HepG2 (cell line): ENCODE data around the gene FBXO33. TPM values are rescaled to one million over a fixed set of nuclear protein-coding genes. Genes with fewer than 3 reads are reported as not detected.
A peak's percentile ranks its signal among the peaks of the same experiment; 100 is the strongest.

Experiments used
- HHEX ChIP-seq: IDR thresholded peaks from 2 replicates; pipeline ENCODE4 v1.6.1; 2016; ENCODE audit warnings: control low read depth
- MED13 ChIP-seq: sonication (generic); formaldehyde crosslinking; IDR thresholded peaks from 2 replicates; pipeline ENCODE4 v1.5.0; 2020; ENCODE audit warnings: missing genetic modification reagents
- MED8 ChIP-seq: sonication (generic); formaldehyde crosslinking; IDR thresholded peaks from 2 replicates; pipeline ENCODE4 v1.8.1; 2023; ENCODE audit warnings: mild to moderate bottlenecking, missing genetic modification reagents; ENCODE audit not compliant: insufficient replicate concordance
- MTA1 ChIP-seq: sonication (generic); formaldehyde crosslinking; IDR thresholded peaks from 2 replicates; pipeline ENCODE4 v1.4.0; 2020; ENCODE audit warnings: missing genetic modification reagents, mild to moderate bottlenecking, borderline replicate concordance
- NFAT5 ChIP-seq: sonication (generic); formaldehyde crosslinking; IDR thresholded peaks from 2 replicates; pipeline ENCODE4 v1.4.0; 2020; ENCODE audit warnings: missing genetic modification reagents
- TBX2 ChIP-seq: sonication (generic); formaldehyde crosslinking; IDR thresholded peaks from 2 replicates; pipeline ENCODE4 v1.5.0; 2020; ENCODE audit warnings: missing genetic modification reagents, mild to moderate bottlenecking, borderline replicate concordance
- ZNF138 ChIP-seq: sonication (generic); formaldehyde crosslinking; IDR thresholded peaks from 2 replicates; pipeline ENCODE4 v1.5.0; 2020; ENCODE audit warnings: mild to moderate bottlenecking, low read depth, missing genetic modification reagents
- ZNF407 ChIP-seq: sonication (generic); formaldehyde crosslinking; IDR thresholded peaks from one replicate; pipeline ENCODE4 v1.5.1; 2020; ENCODE audit warnings: mild to moderate bottlenecking, missing genetic modification reagents; ENCODE audit errors: not compliant biosample characterization
- ZNF512B ChIP-seq: sonication (generic); formaldehyde crosslinking; IDR thresholded peaks from 2 replicates; pipeline ENCODE4 v1.5.1; 2020; ENCODE audit warnings: missing genetic modification reagents, mild to moderate bottlenecking, borderline replicate concordance
- ZNF589 ChIP-seq: sonication (generic); formaldehyde crosslinking; conservative IDR thresholded peaks from 2 replicates; pipeline ENCODE4 v1.8.0; 2022; ENCODE audit warnings: mild to moderate bottlenecking, moderate library complexity, missing genetic modification reagents
- ZNF720 ChIP-seq: sonication (generic); formaldehyde crosslinking; IDR thresholded peaks from 2 replicates; pipeline ENCODE4 v1.4.0; 2020; ENCODE audit warnings: missing genetic modification reagents
- ZNF776 ChIP-seq: sonication (generic); formaldehyde crosslinking; IDR thresholded peaks from 2 replicates; pipeline ENCODE4 v1.4.0; 2020; ENCODE audit warnings: mild to moderate bottlenecking, missing genetic modification reagents
- polyA plus RNA-seq, 8 experiments: library from polyadenylated mRNA; depleted of rRNA in 3 of 8; stranded (reverse) in 7 of 8; unstranded in 1 of 8; fragments of >200 nt; fragmentation: Illumina TruSeq in 4 of 8; extraction: Trizol in 4 of 8; gene quantifications; 2 replicates each; pipeline versions ENCODE4 v1.2.1 to v1.2.3, GENCODE V29; 2011 to 2016; ENCODE audit warnings: low read depth in 4 of 8, missing spikeins in 1 of 8, mixed read lengths in 1 of 8; ENCODE audit not compliant: insufficient read depth in 1 of 8
- total RNA-seq, 5 experiments: library from RNA; depleted of rRNA; stranded (reverse); fragments of >200 nt; fragmentation: Illumina TruSeq; extraction: Trizol; gene quantifications; 2 replicates each; pipeline ENCODE4 v1.2.3, GENCODE V29; 2016; ENCODE audit warnings: low read depth in 1 of 5

Gene FBXO33
- total and polyA plus RNA-seq, 2 of the 13 experiments (the other 11 are each of a cell fraction or from before 2014, with no cell fraction given), result 15.5 to 16.9 TPM

- TF ChIP-seq NFAT5 (CRISPR knock-in tag), result peak; percentile 17
- peak; percentile 40; the same call in 1 of the 2 replicates for TF ChIP-seq HHEX (CRISPR knock-in tag)
- peak; percentile 69 for TF ChIP-seq ZNF776
- no peak for TF ChIP-seq ZNF720 (CRISPR knock-in tag)
- 0 out of 2 replicates have a peak, but pooled peaks have one; percentile 86 for TF ChIP-seq ZNF589 (CRISPR knock-in tag)
- TF ChIP-seq TBX2 (CRISPR knock-in tag), result no peak
- peak; percentile 17 for TF ChIP-seq MED8 (CRISPR knock-in tag)
- peak; percentile 67; the same call in 1 of the 2 replicates for TF ChIP-seq ZNF138 (CRISPR knock-in tag)
- TF ChIP-seq ZNF407 (CRISPR knock-in tag), result no peak
- TF ChIP-seq MTA1 (CRISPR knock-in tag), result peak; percentile 69; the same call in 1 of the 2 replicates
- TF ChIP-seq MED13 (CRISPR knock-in tag), result no peak
- TF ChIP-seq ZNF512B (CRISPR knock-in tag), result 0 out of 2 replicates have a peak, but pooled peaks have one; percentile 2
Observed at GRCh38 chr14:39431416-39432178, 636 bp downstream of the FBXO33 start (continued).
